Uterus (tissue), 2 donors: ENCODE results near the gene SMCO4.

ENCODE experiments used
- POLR2A ChIP-seq, 2 donors: fragments of 450-650 bp; IDR thresholded peaks; one replicate each; pipeline ENCODE4 v1.6.1; 2016; ENCODE audit warnings: antibody characterized with exemption in 2 of 2, mild to moderate bottlenecking in 1 of 2, moderate library complexity in 1 of 2
- TF ChIP-seq, protein P1 (sequence below), 4 experiments: fragments of 200-600 bp in 2 of 4; fragments of 450-650 bp in 2 of 4; sonication (generic) in 2 of 4; IDR thresholded peaks; one replicate each; pipeline ENCODE4 v1.5.1; 2016 to 2019; ENCODE audit warnings: antibody characterized with exemption in 4 of 4, mild to moderate bottlenecking in 2 of 4, moderate library complexity in 1 of 4

DNA sequence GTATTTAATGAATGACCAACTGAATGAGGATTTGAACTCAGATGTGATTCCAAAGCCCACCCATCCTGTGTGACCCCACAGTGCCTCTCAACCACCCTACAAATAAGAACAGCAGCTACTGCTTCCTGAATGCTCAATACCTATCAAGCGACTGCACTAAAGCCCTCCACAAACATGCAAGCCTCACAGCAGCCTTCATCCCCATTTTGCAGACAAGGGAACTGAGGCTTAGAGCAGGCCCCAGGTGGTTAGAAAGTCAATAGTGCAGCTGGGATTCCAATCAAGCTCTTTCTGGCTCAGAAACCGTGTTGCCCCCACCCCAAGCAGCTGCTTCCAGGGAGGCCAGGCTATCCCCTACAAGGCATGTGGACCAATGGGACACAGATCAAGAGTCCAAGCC, 57.2 kb downstream of the SMCO4 start:
- TF ChIP-seq, protein P1, sequence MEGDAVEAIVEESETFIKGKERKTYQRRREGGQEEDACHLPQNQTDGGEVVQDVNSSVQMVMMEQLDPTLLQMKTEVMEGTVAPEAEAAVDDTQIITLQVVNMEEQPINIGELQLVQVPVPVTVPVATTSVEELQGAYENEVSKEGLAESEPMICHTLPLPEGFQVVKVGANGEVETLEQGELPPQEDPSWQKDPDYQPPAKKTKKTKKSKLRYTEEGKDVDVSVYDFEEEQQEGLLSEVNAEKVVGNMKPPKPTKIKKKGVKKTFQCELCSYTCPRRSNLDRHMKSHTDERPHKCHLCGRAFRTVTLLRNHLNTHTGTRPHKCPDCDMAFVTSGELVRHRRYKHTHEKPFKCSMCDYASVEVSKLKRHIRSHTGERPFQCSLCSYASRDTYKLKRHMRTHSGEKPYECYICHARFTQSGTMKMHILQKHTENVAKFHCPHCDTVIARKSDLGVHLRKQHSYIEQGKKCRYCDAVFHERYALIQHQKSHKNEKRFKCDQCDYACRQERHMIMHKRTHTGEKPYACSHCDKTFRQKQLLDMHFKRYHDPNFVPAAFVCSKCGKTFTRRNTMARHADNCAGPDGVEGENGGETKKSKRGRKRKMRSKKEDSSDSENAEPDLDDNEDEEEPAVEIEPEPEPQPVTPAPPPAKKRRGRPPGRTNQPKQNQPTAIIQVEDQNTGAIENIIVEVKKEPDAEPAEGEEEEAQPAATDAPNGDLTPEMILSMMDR (IDR thresholded peaks at IDR 0.05) = no peak
- TF ChIP-seq POLR2A (IDR thresholded peaks at IDR 0.05) = no peak
